PC-3 (cell line): ENCODE measurements around the gene MAGI1.

Source experiments
- EZH2 ChIP-seq: fragments of 300-600 bp; sonication (generic); IDR thresholded peaks from one replicate; pipeline ENCODE4 v1.6.1; 2017; ENCODE audit warnings: antibody characterized with exemption, mild to moderate bottlenecking, low read length; ENCODE audit not compliant: unreplicated experiment
- EZH2phosphoT487 ChIP-seq: fragments of 300-600 bp; sonication (generic); IDR thresholded peaks from 2 replicates; pipeline ENCODE4 v1.6.1; 2018; ENCODE audit warnings: mild to moderate bottlenecking, antibody characterized with exemption, low read length, borderline replicate concordance
- TF ChIP-seq, protein P1 (sequence below): fragments of 300-600 bp; sonication (generic); conservative IDR thresholded peaks from 2 replicates; pipeline ENCODE4 v1.5.1; 2017; ENCODE audit warnings: antibody characterized with exemption, low read depth, mild to moderate bottlenecking, low read length

- TF ChIP-seq, protein P1, sequence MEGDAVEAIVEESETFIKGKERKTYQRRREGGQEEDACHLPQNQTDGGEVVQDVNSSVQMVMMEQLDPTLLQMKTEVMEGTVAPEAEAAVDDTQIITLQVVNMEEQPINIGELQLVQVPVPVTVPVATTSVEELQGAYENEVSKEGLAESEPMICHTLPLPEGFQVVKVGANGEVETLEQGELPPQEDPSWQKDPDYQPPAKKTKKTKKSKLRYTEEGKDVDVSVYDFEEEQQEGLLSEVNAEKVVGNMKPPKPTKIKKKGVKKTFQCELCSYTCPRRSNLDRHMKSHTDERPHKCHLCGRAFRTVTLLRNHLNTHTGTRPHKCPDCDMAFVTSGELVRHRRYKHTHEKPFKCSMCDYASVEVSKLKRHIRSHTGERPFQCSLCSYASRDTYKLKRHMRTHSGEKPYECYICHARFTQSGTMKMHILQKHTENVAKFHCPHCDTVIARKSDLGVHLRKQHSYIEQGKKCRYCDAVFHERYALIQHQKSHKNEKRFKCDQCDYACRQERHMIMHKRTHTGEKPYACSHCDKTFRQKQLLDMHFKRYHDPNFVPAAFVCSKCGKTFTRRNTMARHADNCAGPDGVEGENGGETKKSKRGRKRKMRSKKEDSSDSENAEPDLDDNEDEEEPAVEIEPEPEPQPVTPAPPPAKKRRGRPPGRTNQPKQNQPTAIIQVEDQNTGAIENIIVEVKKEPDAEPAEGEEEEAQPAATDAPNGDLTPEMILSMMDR: no peak
- no peak for TF ChIP-seq EZH2
- no peak for TF ChIP-seq EZH2phosphoT487
These were observed 1.3 kb downstream of the MAGI1 start for GRCh38 chr3:66037330-66037985.
